HEK293 (cell line): Measurements from ENCODE around the gene SPOCK1.

Experiments used
- CTCF ChIA-PET: fragments of 350-600 bp; formaldehyde crosslinking; extraction: SDS; loops from one replicate; lab custom pipeline; 2021; ENCODE audit warnings: antibody characterized with exemption; lab: Yijun Ruan, JAX
- POLR2A ChIA-PET: fragments of 300-600 bp; formaldehyde crosslinking; extraction: SDS; loops from one replicate; lab custom pipeline; 2020; ENCODE audit warnings: antibody characterized with exemption, inconsistent platforms; lab: Yijun Ruan, JAX
- H3K27ac ChIP-seq: fragments of 200-500 bp; sonication (Bioruptor generic); 2 replicates; pipeline ENCODE4 v1.5.1; 2014; ENCODE audit warnings: low read depth, low read length, control low read depth, inconsistent platforms; ENCODE audit errors: extremely low read depth
- H3K36me3 ChIP-seq, 2 experiments: fragments of 200-500 bp in 1 of 2; sonication (Bioruptor generic) in 1 of 2; 1 replicate in 1 of 2; 2 replicates in 1 of 2; pipeline ENCODE4 v1.5.1; 2014 to 2017; ENCODE audit warnings: inconsistent platforms in 2 of 2, low read length in 2 of 2; ENCODE audit not compliant: control insufficient read depth in 2 of 2, insufficient read depth in 1 of 2
- H3K4me1 ChIP-seq: fragments of 200-500 bp; sonication (Bioruptor generic); 2 replicates; pipeline ENCODE4 v1.5.1; 2014; ENCODE audit warnings: mild to moderate bottlenecking, low read length, inconsistent platforms; ENCODE audit not compliant: control insufficient read depth, insufficient read depth
- H3K4me3 ChIP-seq: 2 replicates; pipeline ENCODE4 v1.5.1; 2011; ENCODE audit warnings: low read depth, mild to moderate bottlenecking, control low read depth, low read length, moderate library complexity
- H3K9me3 ChIP-seq: fragments of 200-500 bp; sonication (Bioruptor generic); 2 replicates; pipeline ENCODE4 v1.5.1; 2014; ENCODE audit warnings: low read depth, low read length, inconsistent platforms; ENCODE audit not compliant: control insufficient read depth, insufficient read depth
- BCL6B ChIP-seq: fragments of 450-650 bp; formaldehyde crosslinking; IDR thresholded peaks from 2 replicates; pipeline ENCODE4 v1.5.1; 2017; ENCODE audit warnings: missing biosample characterization, missing genetic modification characterization
- FEZF1 ChIP-seq: fragments of 450-650 bp; formaldehyde crosslinking; IDR thresholded peaks from 2 replicates; pipeline ENCODE4 v1.5.1; 2016; ENCODE audit warnings: missing biosample characterization, missing genetic modification characterization
- PRDM4 ChIP-seq: fragments of 450-650 bp; formaldehyde crosslinking; IDR thresholded peaks from 2 replicates; pipeline ENCODE4 v1.5.1; 2017; ENCODE audit warnings: missing biosample characterization, missing genetic modification characterization
- REST ChIP-seq: fragments of 450-650 bp; formaldehyde crosslinking; IDR thresholded peaks from 2 replicates; pipeline ENCODE4 v1.5.1; 2016; ENCODE audit warnings: missing biosample characterization, missing genetic modification characterization
- ZBTB1 ChIP-seq: fragments of 450-650 bp; formaldehyde crosslinking; IDR thresholded peaks from 2 replicates; pipeline ENCODE4 v1.5.1; 2016; ENCODE audit warnings: missing biosample characterization, missing genetic modification characterization
- ZNF202 ChIP-seq: fragments of 450-650 bp; formaldehyde crosslinking; IDR thresholded peaks from 2 replicates; pipeline ENCODE4 v1.5.1; 2016; ENCODE audit warnings: missing biosample characterization, missing genetic modification characterization, borderline replicate concordance
- ZNF280D ChIP-seq: fragments of 450-650 bp; formaldehyde crosslinking; IDR thresholded peaks from 2 replicates; pipeline ENCODE4 v1.5.1; 2016; ENCODE audit warnings: missing biosample characterization, missing genetic modification characterization
- ZNF302 ChIP-seq: fragments of 450-650 bp; formaldehyde crosslinking; IDR thresholded peaks from 2 replicates; pipeline ENCODE4 v1.5.1; 2016; ENCODE audit warnings: missing biosample characterization, missing genetic modification characterization, low read depth
- ZNF362 ChIP-seq: fragments of 450-650 bp; formaldehyde crosslinking; IDR thresholded peaks from 2 replicates; pipeline ENCODE4 v1.5.1; 2016; ENCODE audit warnings: missing biosample characterization, missing genetic modification characterization
- ZNF521 ChIP-seq: fragments of 450-650 bp; formaldehyde crosslinking; IDR thresholded peaks from 2 replicates; pipeline ENCODE4 v1.5.1; 2017; ENCODE audit warnings: missing biosample characterization, mild to moderate bottlenecking, missing genetic modification characterization
- ZNF677 ChIP-seq: fragments of 450-650 bp; IDR thresholded peaks from 2 replicates; pipeline ENCODE4 v1.5.0; 2018; ENCODE audit warnings: missing biosample characterization, mild to moderate bottlenecking, missing genetic modification characterization, moderate library complexity

SPOCK1 gene

GRCh38 chr5:137004279-137004678, 494.8 kb downstream of the SPOCK1 start (continued):
- no peak for TF ChIP-seq ZNF280D (tag by site-specific recombination)
- TF ChIP-seq, all 188 proteins: peak for 0

- ChIA-PET CTCF (no interaction called here), POLR2A (no interaction called here)
- TF ChIP-seq REST (tag by site-specific recombination) (no peak), ZNF677 (tag by site-specific recombination) (no peak), ZBTB1 (tag by site-specific recombination) (no peak), BCL6B (tag by site-specific recombination) (no peak), PRDM4 (tag by site-specific recombination) (no peak), FEZF1 (no peak), ZNF302 (no peak), ZNF521 (tag by site-specific recombination) (no peak), ZNF362 (tag by site-specific recombination) (no peak), ZNF202 (tag by site-specific recombination) (no peak)
- no peaks in the 10 kb centered on the region for H3K9me3 ChIP-seq
- no peak overlapping the region for H3K27ac ChIP-seq
- no peaks in the 10 kb centered on the region for H3K4me1 ChIP-seq
- no peak overlapping the region for H3K4me3 ChIP-seq
- no peaks in the 10 kb centered on the region for H3K36me3 ChIP-seq
Measured at GRCh38 chr5:137001026-137001569, 498.0 kb downstream of the SPOCK1 start.
